HEK293 (cell line): ENCODE data around the gene PSTPIP1.

Experiments used
- CTCF ChIA-PET: fragments of 350-600 bp; formaldehyde crosslinking; extraction: SDS; loops from one replicate; lab custom pipeline; 2021; ENCODE audit warnings: antibody characterized with exemption; lab: Yijun Ruan, JAX
- POLR2A ChIA-PET: fragments of 300-600 bp; formaldehyde crosslinking; extraction: SDS; loops from one replicate; lab custom pipeline; 2020; ENCODE audit warnings: antibody characterized with exemption, inconsistent platforms; lab: Yijun Ruan, JAX
- H3K27ac ChIP-seq: fragments of 200-500 bp; sonication (Bioruptor generic); 2 replicates; pipeline ENCODE4 v1.5.1; 2014; ENCODE audit warnings: low read depth, low read length, control low read depth, inconsistent platforms; ENCODE audit errors: extremely low read depth
- H3K36me3 ChIP-seq, 2 experiments: fragments of 200-500 bp in 1 of 2; sonication (Bioruptor generic) in 1 of 2; 1 replicate in 1 of 2; 2 replicates in 1 of 2; pipeline ENCODE4 v1.5.1; 2014 to 2017; ENCODE audit warnings: inconsistent platforms in 2 of 2, low read length in 2 of 2; ENCODE audit not compliant: control insufficient read depth in 2 of 2, insufficient read depth in 1 of 2
- H3K4me1 ChIP-seq: fragments of 200-500 bp; sonication (Bioruptor generic); 2 replicates; pipeline ENCODE4 v1.5.1; 2014; ENCODE audit warnings: mild to moderate bottlenecking, low read length, inconsistent platforms; ENCODE audit not compliant: control insufficient read depth, insufficient read depth
- H3K4me3 ChIP-seq: 2 replicates; pipeline ENCODE4 v1.5.1; 2011; ENCODE audit warnings: low read depth, mild to moderate bottlenecking, control low read depth, low read length, moderate library complexity
- H3K9me3 ChIP-seq: fragments of 200-500 bp; sonication (Bioruptor generic); 2 replicates; pipeline ENCODE4 v1.5.1; 2014; ENCODE audit warnings: low read depth, low read length, inconsistent platforms; ENCODE audit not compliant: control insufficient read depth, insufficient read depth
- FEZF1 ChIP-seq: fragments of 450-650 bp; formaldehyde crosslinking; IDR thresholded peaks from 2 replicates; pipeline ENCODE4 v1.5.1; 2016; ENCODE audit warnings: missing biosample characterization, missing genetic modification characterization
- GLIS1 ChIP-seq: fragments of 450-650 bp; formaldehyde crosslinking; IDR thresholded peaks from 2 replicates; pipeline ENCODE4 v1.5.1; 2016; ENCODE audit warnings: missing biosample characterization, missing genetic modification characterization
- PRDM1 ChIP-seq: fragments of 450-650 bp; formaldehyde crosslinking; IDR thresholded peaks from 2 replicates; pipeline ENCODE4; 2016; ENCODE audit warnings: missing biosample characterization, missing genetic modification characterization
- SCRT2 ChIP-seq: fragments of 450-650 bp; formaldehyde crosslinking; IDR thresholded peaks from 2 replicates; pipeline ENCODE4 v1.5.1; 2016; ENCODE audit warnings: missing biosample characterization, missing genetic modification characterization
- ZFP41 ChIP-seq: fragments of 450-650 bp; formaldehyde crosslinking; IDR thresholded peaks from 2 replicates; pipeline ENCODE4 v1.5.1; 2016; ENCODE audit warnings: missing biosample characterization, missing genetic modification characterization, borderline replicate concordance
- ZNF146 ChIP-seq: fragments of 450-650 bp; formaldehyde crosslinking; IDR thresholded peaks from 2 replicates; pipeline ENCODE4 v1.5.1; 2016; ENCODE audit warnings: missing biosample characterization, missing genetic modification characterization
- ZNF292 ChIP-seq: fragments of 450-650 bp; formaldehyde crosslinking; IDR thresholded peaks from 2 replicates; pipeline ENCODE4 v1.5.1; 2016; ENCODE audit warnings: low read depth, missing biosample characterization, missing genetic modification characterization, borderline replicate concordance
- ZNF354C ChIP-seq: fragments of 450-650 bp; formaldehyde crosslinking; IDR thresholded peaks from 2 replicates; pipeline ENCODE4 v1.5.1; 2016; ENCODE audit warnings: missing biosample characterization, missing genetic modification characterization, low read depth, borderline replicate concordance
- ZNF366 ChIP-seq: fragments of 450-650 bp; formaldehyde crosslinking; conservative IDR thresholded peaks from 2 replicates; pipeline ENCODE4 v1.5.1; 2016; ENCODE audit warnings: missing biosample characterization, missing genetic modification characterization
- ZNF391 ChIP-seq: fragments of 450-650 bp; formaldehyde crosslinking; IDR thresholded peaks from 2 replicates; pipeline ENCODE4 v1.5.1; 2016; ENCODE audit warnings: low read depth, missing biosample characterization, missing genetic modification characterization, borderline replicate concordance
- ZNF433 ChIP-seq: fragments of 450-650 bp; formaldehyde crosslinking; IDR thresholded peaks from 2 replicates; pipeline ENCODE4 v1.5.1; 2016; ENCODE audit warnings: missing biosample characterization, missing genetic modification characterization, low read depth
- ZNF544 ChIP-seq: fragments of 450-650 bp; formaldehyde crosslinking; IDR thresholded peaks from 2 replicates; pipeline ENCODE4 v1.5.0; 2017; ENCODE audit warnings: missing biosample characterization, missing genetic modification characterization
- ZNF561 ChIP-seq: fragments of 450-650 bp; IDR thresholded peaks from 2 replicates; pipeline ENCODE4 v1.5.1; 2018; ENCODE audit warnings: missing biosample characterization, missing genetic modification characterization, borderline replicate concordance
- ZNF571 ChIP-seq: fragments of 450-650 bp; formaldehyde crosslinking; IDR thresholded peaks from 2 replicates; pipeline ENCODE4 v1.5.0; 2017; ENCODE audit warnings: missing biosample characterization, missing genetic modification characterization
- ZNF654 ChIP-seq: fragments of 450-650 bp; formaldehyde crosslinking; IDR thresholded peaks from 2 replicates; pipeline ENCODE4 v1.5.1; 2016; ENCODE audit warnings: low read depth, missing biosample characterization, missing genetic modification characterization
- TF ChIP-seq, protein P1 (sequence below): fragments of 450-650 bp; formaldehyde crosslinking; IDR thresholded peaks from 2 replicates; pipeline ENCODE4 v1.5.1; 2016; ENCODE audit warnings: missing biosample characterization, missing genetic modification characterization
- TF ChIP-seq, protein P2 (sequence below): fragments of 450-650 bp; formaldehyde crosslinking; IDR thresholded peaks from 2 replicates; pipeline ENCODE4 v1.5.1; 2016; ENCODE audit warnings: missing biosample characterization, missing genetic modification characterization
- TF ChIP-seq, protein P3 (sequence below): fragments of 450-650 bp; formaldehyde crosslinking; IDR thresholded peaks from 2 replicates; pipeline ENCODE4 v1.5.1; 2016; ENCODE audit warnings: missing biosample characterization, missing genetic modification characterization
- TF ChIP-seq, protein P4 (sequence below): fragments of 450-650 bp; formaldehyde crosslinking; IDR thresholded peaks from 2 replicates; pipeline ENCODE4 v1.5.1; 2016; ENCODE audit warnings: missing biosample characterization, missing genetic modification characterization

Gene PSTPIP1

DNA sequence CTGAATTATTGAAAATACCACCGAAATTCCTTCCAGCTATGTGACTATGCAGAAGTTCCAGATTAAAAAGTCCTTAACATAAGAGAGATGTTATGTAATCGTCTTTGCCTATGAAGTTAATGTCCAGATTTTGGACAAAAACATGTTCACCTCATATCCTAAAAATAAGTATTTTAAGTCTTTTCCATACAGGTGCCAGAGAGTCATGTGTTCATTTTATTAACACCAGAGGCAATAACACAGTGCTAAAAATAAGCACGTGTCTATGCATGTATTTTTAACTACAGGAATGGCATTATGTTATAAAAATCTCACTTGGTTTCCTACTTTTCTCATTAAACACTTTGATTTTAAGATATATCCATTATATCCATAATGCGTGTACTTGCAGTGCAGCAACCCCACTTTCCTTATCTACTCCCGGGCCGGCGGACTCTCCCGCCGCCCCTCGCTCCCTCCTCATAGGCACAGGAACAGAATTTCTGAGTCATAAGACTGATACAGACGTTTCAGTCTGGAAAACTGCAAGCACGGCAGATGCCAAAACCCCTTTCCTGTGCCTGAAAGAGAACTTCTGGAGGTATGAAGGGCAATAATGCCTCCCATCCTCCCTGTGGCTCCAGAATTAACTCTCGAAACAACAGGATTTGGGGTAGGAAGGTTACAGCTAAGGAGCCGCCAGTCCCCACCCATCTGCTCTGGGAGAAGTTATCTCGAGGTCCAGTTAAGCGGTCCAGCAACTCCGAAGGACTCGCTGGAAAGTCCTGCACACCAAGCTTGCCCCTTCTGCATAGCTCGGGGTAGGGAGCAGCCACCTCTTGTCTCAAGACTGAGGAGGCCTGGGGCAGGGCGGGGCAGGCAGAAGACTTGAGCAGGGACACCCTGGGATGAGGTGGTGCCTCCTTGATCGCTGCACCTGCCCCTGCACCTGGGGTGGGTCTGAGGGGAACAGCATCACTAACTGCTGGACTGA lies 22.3 kb upstream of the PSTPIP1 start:
- Histone ChIP-seq H3K9me3 (no peaks in the 10 kb centered on the region), H3K27ac (no peak overlapping the region), H3K4me1 (no peaks in the 10 kb centered on the region), H3K36me3 (no peaks in the 10 kb centered on the region), H3K4me3 (no peak overlapping the region)
- ChIA-PET POLR2A (interaction anchor here (0.6 kb wide), 1 partner anchor 411 kb away, joined by 5 read pairs; no protein-coding TSS in a partner anchor), CTCF (interaction anchor here (0.6 to 2.2 kb wide), 21 partner anchors 9 to 874 kb away, joined by 3 to 20 read pairs (median 3); partner anchors contain the start of gene PSTPIP1)
- TF ChIP-seq, protein P1, sequence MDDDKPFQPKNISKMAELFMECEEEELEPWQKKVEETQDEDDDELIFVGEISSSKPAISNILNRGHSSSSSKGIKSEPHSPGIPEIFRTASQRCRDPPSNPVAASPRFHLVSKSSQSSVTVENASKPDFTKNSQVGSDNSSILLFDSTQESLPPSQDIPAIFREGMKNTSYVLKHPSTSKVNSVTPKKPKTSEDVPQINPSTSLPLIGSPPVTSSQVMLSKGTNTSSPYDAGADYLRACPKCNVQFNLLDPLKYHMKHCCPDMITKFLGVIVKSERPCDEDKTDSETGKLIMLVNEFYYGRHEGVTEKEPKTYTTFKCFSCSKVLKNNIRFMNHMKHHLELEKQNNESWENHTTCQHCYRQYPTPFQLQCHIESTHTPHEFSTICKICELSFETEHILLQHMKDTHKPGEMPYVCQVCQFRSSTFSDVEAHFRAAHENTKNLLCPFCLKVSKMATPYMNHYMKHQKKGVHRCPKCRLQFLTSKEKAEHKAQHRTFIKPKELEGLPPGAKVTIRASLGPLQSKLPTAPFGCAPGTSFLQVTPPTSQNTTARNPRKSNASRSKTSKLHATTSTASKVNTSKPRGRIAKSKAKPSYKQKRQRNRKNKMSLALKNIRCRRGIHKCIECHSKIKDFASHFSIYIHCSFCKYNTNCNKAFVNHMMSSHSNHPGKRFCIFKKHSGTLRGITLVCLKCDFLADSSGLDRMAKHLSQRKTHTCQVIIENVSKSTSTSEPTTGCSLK (tag by site-specific recombination): no peak
- TF ChIP-seq SCRT2 (tag by site-specific recombination) (no peak), ZNF292 (tag by site-specific recombination) (no peak), ZNF561 (tag by site-specific recombination) (no peak), ZNF391 (no peak), ZNF366 (tag by site-specific recombination) (no peak), ZNF571 (tag by site-specific recombination) (no peak), ZNF433 (tag by site-specific recombination) (no peak)

DNA sequence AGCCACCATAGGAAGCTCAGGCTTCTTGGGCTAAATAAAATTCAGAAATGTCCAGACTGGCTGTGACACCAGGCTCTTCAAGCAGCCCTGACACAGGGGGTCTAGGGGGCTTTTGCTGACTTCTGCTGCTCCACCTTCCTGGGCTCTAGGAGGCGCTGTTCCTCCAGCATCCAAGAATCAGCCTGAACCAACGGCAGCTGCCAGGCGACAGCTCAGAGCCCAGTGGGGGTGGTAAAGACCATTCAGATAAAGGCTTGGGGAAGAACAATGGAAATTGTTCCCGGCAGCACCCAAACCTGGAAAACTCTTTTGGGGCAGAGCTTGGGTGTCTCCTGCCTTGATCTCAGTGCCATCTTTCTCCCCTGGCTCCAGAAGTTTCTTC lies 21.6 kb upstream of the PSTPIP1 start:
- Histone ChIP-seq H3K36me3 (no peaks in the 10 kb centered on the region), H3K9me3 (no peaks in the 10 kb centered on the region), H3K27ac (no peak overlapping the region), H3K4me1 (no peaks in the 10 kb centered on the region), H3K4me3 (no peak overlapping the region)
- TF ChIP-seq ZNF544 (tag by site-specific recombination): no peak
- TF ChIP-seq, protein P2, sequence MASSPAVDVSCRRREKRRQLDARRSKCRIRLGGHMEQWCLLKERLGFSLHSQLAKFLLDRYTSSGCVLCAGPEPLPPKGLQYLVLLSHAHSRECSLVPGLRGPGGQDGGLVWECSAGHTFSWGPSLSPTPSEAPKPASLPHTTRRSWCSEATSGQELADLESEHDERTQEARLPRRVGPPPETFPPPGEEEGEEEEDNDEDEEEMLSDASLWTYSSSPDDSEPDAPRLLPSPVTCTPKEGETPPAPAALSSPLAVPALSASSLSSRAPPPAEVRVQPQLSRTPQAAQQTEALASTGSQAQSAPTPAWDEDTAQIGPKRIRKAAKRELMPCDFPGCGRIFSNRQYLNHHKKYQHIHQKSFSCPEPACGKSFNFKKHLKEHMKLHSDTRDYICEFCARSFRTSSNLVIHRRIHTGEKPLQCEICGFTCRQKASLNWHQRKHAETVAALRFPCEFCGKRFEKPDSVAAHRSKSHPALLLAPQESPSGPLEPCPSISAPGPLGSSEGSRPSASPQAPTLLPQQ (tag by site-specific recombination): no peak
- TF ChIP-seq ZNF146: no peak
- no peak for TF ChIP-seq PRDM1
- no peak for TF ChIP-seq ZNF366 (tag by site-specific recombination)
- TF ChIP-seq, protein P3, sequence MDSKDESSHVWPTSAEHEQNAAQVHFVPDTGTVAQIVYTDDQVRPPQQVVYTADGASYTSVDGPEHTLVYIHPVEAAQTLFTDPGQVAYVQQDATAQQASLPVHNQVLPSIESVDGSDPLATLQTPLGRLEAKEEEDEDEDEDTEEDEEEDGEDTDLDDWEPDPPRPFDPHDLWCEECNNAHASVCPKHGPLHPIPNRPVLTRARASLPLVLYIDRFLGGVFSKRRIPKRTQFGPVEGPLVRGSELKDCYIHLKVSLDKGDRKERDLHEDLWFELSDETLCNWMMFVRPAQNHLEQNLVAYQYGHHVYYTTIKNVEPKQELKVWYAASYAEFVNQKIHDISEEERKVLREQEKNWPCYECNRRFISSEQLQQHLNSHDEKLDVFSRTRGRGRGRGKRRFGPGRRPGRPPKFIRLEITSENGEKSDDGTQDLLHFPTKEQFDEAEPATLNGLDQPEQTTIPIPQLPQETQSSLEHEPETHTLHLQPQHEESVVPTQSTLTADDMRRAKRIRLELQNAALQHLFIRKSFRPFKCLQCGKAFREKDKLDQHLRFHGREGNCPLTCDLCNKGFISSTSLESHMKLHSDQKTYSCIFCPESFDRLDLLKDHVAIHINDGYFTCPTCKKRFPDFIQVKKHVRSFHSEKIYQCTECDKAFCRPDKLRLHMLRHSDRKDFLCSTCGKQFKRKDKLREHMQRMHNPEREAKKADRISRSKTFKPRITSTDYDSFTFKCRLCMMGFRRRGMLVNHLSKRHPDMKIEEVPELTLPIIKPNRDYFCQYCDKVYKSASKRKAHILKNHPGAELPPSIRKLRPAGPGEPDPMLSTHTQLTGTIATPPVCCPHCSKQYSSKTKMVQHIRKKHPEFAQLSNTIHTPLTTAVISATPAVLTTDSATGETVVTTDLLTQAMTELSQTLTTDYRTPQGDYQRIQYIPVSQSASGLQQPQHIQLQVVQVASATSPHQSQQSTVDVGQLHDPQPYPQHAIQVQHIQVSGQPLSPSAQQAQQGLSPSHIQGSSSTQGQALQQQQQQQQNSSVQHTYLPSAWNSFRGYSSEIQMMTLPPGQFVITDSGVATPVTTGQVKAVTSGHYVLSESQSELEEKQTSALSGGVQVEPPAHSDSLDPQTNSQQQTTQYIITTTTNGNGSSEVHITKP (tag by site-specific recombination): peak; percentile 93
- no peak for TF ChIP-seq ZNF354C (tag by site-specific recombination)
- no peak for TF ChIP-seq FEZF1 (tag by site-specific recombination)
- TF ChIP-seq GLIS1: peak; percentile 12; the same call in 1 of the 2 replicates
- TF ChIP-seq, protein P4, sequence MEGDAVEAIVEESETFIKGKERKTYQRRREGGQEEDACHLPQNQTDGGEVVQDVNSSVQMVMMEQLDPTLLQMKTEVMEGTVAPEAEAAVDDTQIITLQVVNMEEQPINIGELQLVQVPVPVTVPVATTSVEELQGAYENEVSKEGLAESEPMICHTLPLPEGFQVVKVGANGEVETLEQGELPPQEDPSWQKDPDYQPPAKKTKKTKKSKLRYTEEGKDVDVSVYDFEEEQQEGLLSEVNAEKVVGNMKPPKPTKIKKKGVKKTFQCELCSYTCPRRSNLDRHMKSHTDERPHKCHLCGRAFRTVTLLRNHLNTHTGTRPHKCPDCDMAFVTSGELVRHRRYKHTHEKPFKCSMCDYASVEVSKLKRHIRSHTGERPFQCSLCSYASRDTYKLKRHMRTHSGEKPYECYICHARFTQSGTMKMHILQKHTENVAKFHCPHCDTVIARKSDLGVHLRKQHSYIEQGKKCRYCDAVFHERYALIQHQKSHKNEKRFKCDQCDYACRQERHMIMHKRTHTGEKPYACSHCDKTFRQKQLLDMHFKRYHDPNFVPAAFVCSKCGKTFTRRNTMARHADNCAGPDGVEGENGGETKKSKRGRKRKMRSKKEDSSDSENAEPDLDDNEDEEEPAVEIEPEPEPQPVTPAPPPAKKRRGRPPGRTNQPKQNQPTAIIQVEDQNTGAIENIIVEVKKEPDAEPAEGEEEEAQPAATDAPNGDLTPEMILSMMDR (tag by site-specific recombination): peak; percentile 26; the same call in 1 of the 2 replicates
- TF ChIP-seq ZNF561 (tag by site-specific recombination): no peak
- TF ChIP-seq ZNF654: peak; percentile 36
- TF ChIP-seq ZFP41 (tag by site-specific recombination): no peak
- ChIA-PET POLR2A (no interaction called here), CTCF (interaction anchor here (0.6 to 2.2 kb wide), 25 partner anchors 9 to 873 kb away, joined by 3 to 20 read pairs (median 3); partner anchors contain the start of gene PSTPIP1)
